ENCODE measurements around the gene INSRR.
A peak's percentile ranks its signal among the peaks of the same experiment; 100 is the strongest.

Gene INSRR

GRCh38 chr1:156875341-156875615 is 16.4 kb upstream of the INSRR start:
- H3K4me2 ChIP-seq (ENCODE audit: insufficient read depth, low read length, poor library complexity, severe bottlenecking), result no peak overlapping the region
- H2AK5ac ChIP-seq (ENCODE audit: low read depth, low read length), result peak overlapping the region; percentile 82
- H4K91ac ChIP-seq (ENCODE audit: low read depth, low read length, poor library complexity), result peak overlapping the region; percentile 1
- H3K9ac ChIP-seq (ENCODE audit: low read depth, low read length, poor library complexity), result no peak overlapping the region
- no peak overlapping the region for H4K8ac ChIP-seq (ENCODE audit: low read depth, low read length)
- H3K14ac ChIP-seq (ENCODE audit: low read length), result no peak overlapping the region
- no peak overlapping the region for H3K4ac ChIP-seq (ENCODE audit: low read length)
- no peaks in the 10 kb centered on the region for H3K9me3 ChIP-seq (replicated peaks in 1 of 2; ENCODE audit: control insufficient read depth in 2 of 2, insufficient read depth in 1 of 2, low read depth in 1 of 2, low read length in 2 of 2)
- peak overlapping the region; percentile 3 for H3K23ac ChIP-seq (ENCODE audit: low read depth, low read length, poor library complexity)
- WGBS, 2 donors (ENCODE audit: extremely low coverage in 2 of 2, insufficient read length in 2 of 2, insufficient replicate concordance in 1 of 2), result no CpG with 5 or more reads among the region's 5 CpGs
- H2BK120ac ChIP-seq (ENCODE audit: low read depth, low read length), result no peak overlapping the region
- H3K27ac ChIP-seq (replicated peaks; ENCODE audit: low read length), result no peak overlapping the region
- H3K18ac ChIP-seq (ENCODE audit: low read length), result no peak overlapping the region
- H3K4me3 ChIP-seq (ENCODE audit: low read length in 2 of 2), result no peak overlapping the region
- no peak overlapping the region for H2AFZ ChIP-seq (ENCODE audit: low read length)
- no peaks in the 10 kb centered on the region for H3K36me3 ChIP-seq (replicated peaks in 1 of 2; ENCODE audit: control insufficient read depth in 2 of 2, insufficient read depth in 2 of 2, low read length in 2 of 2)
- H3K4me1 ChIP-seq (ENCODE audit: control insufficient read depth in 2 of 2, insufficient read depth in 1 of 2, low read depth in 1 of 2, low read length in 2 of 2), result peaks cover 3 to 5% of the 10 kb centered on the region in 2 donors
- no peak overlapping the region for H2BK5ac ChIP-seq (ENCODE audit: low read length)
- H3K27me3 ChIP-seq (ENCODE audit: control insufficient read depth in 3 of 3, insufficient read depth in 3 of 3, low read depth in 1 of 3, low read length in 3 of 3), result peaks cover 0 to 85% (median 10%) of the 10 kb centered on the region in 3 experiments
- no peak for DNase-seq (ENCODE audit: low spot score)
- peak overlapping the region; percentile 14 for H2BK12ac ChIP-seq (ENCODE audit: low read length)
- peak overlapping the region; percentile 20 for H2BK15ac ChIP-seq (ENCODE audit: low read length)
- H3K79me1 ChIP-seq (ENCODE audit: low read depth, low read length), result no peaks in the 10 kb centered on the region

- Histone ChIP-seq H3K23ac (ENCODE audit: low read depth, low read length, poor library complexity) (no peak overlapping the region), H2AFZ (ENCODE audit: low read length) (no peak overlapping the region), H3K79me1 (ENCODE audit: low read depth, low read length) (no peaks in the 10 kb centered on the region), H3K14ac (ENCODE audit: low read length) (no peak overlapping the region), H4K91ac (ENCODE audit: low read depth, low read length, poor library complexity) (no peak overlapping the region), H3K9me3 (replicated peaks in 1 of 2; ENCODE audit: control insufficient read depth in 2 of 2, insufficient read depth in 1 of 2, low read depth in 1 of 2, low read length in 2 of 2) (no peaks in the 10 kb centered on the region), H2AK5ac (ENCODE audit: low read depth, low read length) (no peak overlapping the region), H3K9ac (ENCODE audit: low read depth, low read length, poor library complexity) (peak overlapping the region; percentile 70), H2BK15ac (ENCODE audit: low read length) (peak overlapping the region; percentile 20), H3K18ac (ENCODE audit: low read length) (peak overlapping the region; percentile 20), H3K4ac (ENCODE audit: low read length) (no peak overlapping the region), H3K4me2 (ENCODE audit: insufficient read depth, low read length, poor library complexity, severe bottlenecking) (no peak overlapping the region), H2BK120ac (ENCODE audit: low read depth, low read length) (no peak overlapping the region), H3K4me1 (ENCODE audit: control insufficient read depth in 2 of 2, insufficient read depth in 1 of 2, low read depth in 1 of 2, low read length in 2 of 2) (peaks cover 3 to 5% of the 10 kb centered on the region in 2 donors), H3K4me3 (ENCODE audit: low read length in 2 of 2) (no peak overlapping the region), H3K36me3 (replicated peaks in 1 of 2; ENCODE audit: control insufficient read depth in 2 of 2, insufficient read depth in 2 of 2, low read length in 2 of 2) (no peaks in the 10 kb centered on the region), H3K27ac (replicated peaks; ENCODE audit: low read length) (no peak overlapping the region), H2BK12ac (ENCODE audit: low read length) (peak overlapping the region; percentile 14), H2BK5ac (ENCODE audit: low read length) (no peak overlapping the region), H4K8ac (ENCODE audit: low read depth, low read length) (no peak overlapping the region), H3K27me3 (ENCODE audit: control insufficient read depth in 3 of 3, insufficient read depth in 3 of 3, low read depth in 1 of 3, low read length in 3 of 3) (peaks cover 0 to 85% (median 10%) of the 10 kb centered on the region in 3 experiments)
- DNase-seq (ENCODE audit: low spot score), result no peak
- no CpG with 5 or more reads among the region's 16 CpGs for WGBS, 2 donors (ENCODE audit: extremely low coverage in 2 of 2, insufficient read length in 2 of 2, insufficient replicate concordance in 1 of 2)
Measured at GRCh38 chr1:156874572-156875340, 15.8 kb upstream of the INSRR start.

- no peak overlapping the region for H2AFZ ChIP-seq (ENCODE audit: low read length)
- H3K27ac ChIP-seq (replicated peaks; ENCODE audit: low read length), result no peak overlapping the region
- no CpG with 5 or more reads among the region's 5 CpGs for WGBS, 2 donors (ENCODE audit: extremely low coverage in 2 of 2, insufficient read length in 2 of 2, insufficient replicate concordance in 1 of 2)
Measured at GRCh38 chr1:156874142-156874541, 15.2 kb upstream of the INSRR start.

GRCh38 chr1:156873659-156874058 is 14.7 kb upstream of the INSRR start:
- Histone ChIP-seq H4K91ac (ENCODE audit: low read depth, low read length, poor library complexity) (no peak overlapping the region), H3K36me3 (replicated peaks in 1 of 2; ENCODE audit: control insufficient read depth in 2 of 2, insufficient read depth in 2 of 2, low read length in 2 of 2) (no peaks in the 10 kb centered on the region), H3K79me1 (ENCODE audit: low read depth, low read length) (no peaks in the 10 kb centered on the region), H4K8ac (ENCODE audit: low read depth, low read length) (no peak overlapping the region), H3K4ac (ENCODE audit: low read length) (no peak overlapping the region), H2BK5ac (ENCODE audit: low read length) (no peak overlapping the region), H3K4me1 (ENCODE audit: control insufficient read depth in 2 of 2, insufficient read depth in 1 of 2, low read depth in 1 of 2, low read length in 2 of 2) (peaks cover 3 to 5% of the 10 kb centered on the region in 2 donors), H2BK12ac (ENCODE audit: low read length) (no peak overlapping the region), H2AFZ (ENCODE audit: low read length) (no peak overlapping the region), H3K27me3 (ENCODE audit: control insufficient read depth in 3 of 3, insufficient read depth in 3 of 3, low read depth in 1 of 3, low read length in 3 of 3) (peaks cover 0 to 82% (median 8%) of the 10 kb centered on the region in 3 experiments), H3K4me2 (ENCODE audit: insufficient read depth, low read length, poor library complexity, severe bottlenecking) (no peak overlapping the region), H3K27ac (replicated peaks; ENCODE audit: low read length) (no peak overlapping the region), H3K4me3 (ENCODE audit: low read length in 2 of 2) (no peak overlapping the region), H3K9ac (ENCODE audit: low read depth, low read length, poor library complexity) (no peak overlapping the region), H2BK120ac (ENCODE audit: low read depth, low read length) (no peak overlapping the region), H2BK15ac (ENCODE audit: low read length) (no peak overlapping the region), H3K18ac (ENCODE audit: low read length) (no peak overlapping the region), H3K14ac (ENCODE audit: low read length) (no peak overlapping the region), H3K23ac (ENCODE audit: low read depth, low read length, poor library complexity) (no peak overlapping the region), H2AK5ac (ENCODE audit: low read depth, low read length) (no peak overlapping the region), H3K9me3 (replicated peaks in 1 of 2; ENCODE audit: control insufficient read depth in 2 of 2, insufficient read depth in 1 of 2, low read depth in 1 of 2, low read length in 2 of 2) (no peaks in the 10 kb centered on the region)
- DNase-seq (ENCODE audit: low spot score), result no peak
- WGBS, 2 donors (ENCODE audit: extremely low coverage in 2 of 2, insufficient read length in 2 of 2, insufficient replicate concordance in 1 of 2), result no CpG with 5 or more reads among the region's 18 CpGs

More at GRCh38 chr1:156874142-156874541, 15.2 kb upstream of the INSRR start:
- H3K79me1 ChIP-seq (ENCODE audit: low read depth, low read length), result no peaks in the 10 kb centered on the region
- no peak overlapping the region for H4K91ac ChIP-seq (ENCODE audit: low read depth, low read length, poor library complexity)
- no peak overlapping the region for H2BK120ac ChIP-seq (ENCODE audit: low read depth, low read length)
- H3K4me2 ChIP-seq (ENCODE audit: insufficient read depth, low read length, poor library complexity, severe bottlenecking), result no peak overlapping the region
- no peak overlapping the region for H2BK12ac ChIP-seq (ENCODE audit: low read length)
- no peak overlapping the region for H3K23ac ChIP-seq (ENCODE audit: low read depth, low read length, poor library complexity)
- H3K4me3 ChIP-seq (ENCODE audit: low read length in 2 of 2), result no peak overlapping the region
- no peaks in the 10 kb centered on the region for H3K36me3 ChIP-seq (replicated peaks in 1 of 2; ENCODE audit: control insufficient read depth in 2 of 2, insufficient read depth in 2 of 2, low read length in 2 of 2)
- H3K4ac ChIP-seq (ENCODE audit: low read length), result no peak overlapping the region
- peaks cover 3 to 5% of the 10 kb centered on the region in 2 donors for H3K4me1 ChIP-seq (ENCODE audit: control insufficient read depth in 2 of 2, insufficient read depth in 1 of 2, low read depth in 1 of 2, low read length in 2 of 2)
- peak overlapping the region; percentile 11 for H3K14ac ChIP-seq (ENCODE audit: low read length)
- H2BK15ac ChIP-seq (ENCODE audit: low read length), result no peak overlapping the region
- H3K27me3 ChIP-seq (ENCODE audit: control insufficient read depth in 3 of 3, insufficient read depth in 3 of 3, low read depth in 1 of 3, low read length in 3 of 3), result peaks cover 0 to 86% (median 9%) of the 10 kb centered on the region in 3 experiments
- H2BK5ac ChIP-seq (ENCODE audit: low read length), result no peak overlapping the region
- no peak overlapping the region for H2AK5ac ChIP-seq (ENCODE audit: low read depth, low read length)
- H4K8ac ChIP-seq (ENCODE audit: low read depth, low read length), result no peak overlapping the region
- H3K9ac ChIP-seq (ENCODE audit: low read depth, low read length, poor library complexity), result no peak overlapping the region
- no peaks in the 10 kb centered on the region for H3K9me3 ChIP-seq (replicated peaks in 1 of 2; ENCODE audit: control insufficient read depth in 2 of 2, insufficient read depth in 1 of 2, low read depth in 1 of 2, low read length in 2 of 2)
- no peak for DNase-seq (ENCODE audit: low spot score)
- H3K18ac ChIP-seq (ENCODE audit: low read length), result peak overlapping the region; percentile 49
